ENCODE data around the gene SKAP2. TPM values are rescaled to one million over a fixed set of nuclear protein-coding genes. Genes with fewer than 3 reads are reported as not detected.

Gene SKAP2
- total and polyA plus RNA-seq, 2 donors (not counting 3 experiments of a cell fraction or from before 2014, with no cell fraction given): 4.0 to 27.6 TPM

DNA sequence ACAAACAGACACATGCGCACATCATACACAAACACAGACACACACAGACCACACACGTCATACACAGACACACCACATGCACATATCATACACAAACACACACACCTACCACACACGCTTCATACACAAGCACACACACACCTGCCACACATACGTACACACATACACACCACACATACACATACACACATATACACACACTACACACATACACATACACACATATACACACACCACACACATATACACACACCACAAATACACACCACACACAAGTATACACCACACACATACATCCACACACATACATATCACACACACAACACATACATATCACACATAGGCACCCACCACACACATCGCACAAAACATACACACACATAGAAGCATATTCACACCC, 224.7 kb downstream of the SKAP2 start:
- Histone ChIP-seq H3K9me3 (replicated peaks; ENCODE audit: control insufficient read depth, insufficient read depth, low read length) (no peaks in the 10 kb centered on the region), H3K4me1 (ENCODE audit: control insufficient read depth, extremely low read depth, insufficient read depth, low read length) (no peaks in the 10 kb centered on the region), H2AFZ (ENCODE audit: low read depth, low read length) (no peak overlapping the region), H3K79me2 (ENCODE audit: control insufficient read depth, insufficient read depth, low read length) (no peaks in the 10 kb centered on the region), H4K20me1 (replicated peaks; ENCODE audit: control insufficient read depth, extremely low read depth, insufficient read depth, low read length) (no peaks in the 10 kb centered on the region), H3K36me3 (ENCODE audit: control insufficient read depth in 2 of 2, extremely low read depth in 1 of 2, insufficient read depth in 2 of 2, low read length in 2 of 2) (no peaks in the 10 kb centered on the region), H3K9ac (replicated peaks; ENCODE audit: extremely low read depth, insufficient read depth, low read length) (no peak overlapping the region), H3K4me3 (replicated peaks in 1 of 3; ENCODE audit: insufficient read depth in 1 of 3, low read depth in 1 of 3, low read length in 3 of 3) (no peak overlapping the region), H3K27me3 (ENCODE audit: control insufficient read depth in 2 of 2, insufficient read depth in 2 of 2, low read length in 2 of 2) (no peaks in the 10 kb centered on the region), H3K27ac (ENCODE audit: insufficient read depth, low read depth, low read length) (no peak overlapping the region), H3K4me2 (ENCODE audit: insufficient read depth, low read length) (no peak overlapping the region), H3K9me1 (replicated peaks; ENCODE audit: control insufficient read depth, extremely low read depth, insufficient read depth, low read length) (no peaks in the 10 kb centered on the region)
- CTCF ChIA-PET: no interaction called here
- no peak for FAIRE-seq
- POLR2A ChIA-PET: no interaction called here
- TF ChIP-seq MYC (IDR thresholded peaks at IDR 0.05; ENCODE audit: low read depth, low read length) (no peak), POLR2A (IDR thresholded peaks at IDR 0.05; ENCODE audit: low read depth, low read length) (no peak), FOS (IDR thresholded peaks at IDR 0.05; ENCODE audit: borderline replicate concordance, insufficient read depth, low read length) (no peak), POLR2AphosphoS5 (IDR thresholded peaks at IDR 0.05; ENCODE audit: insufficient read depth, low read depth, low read length) (no peak), EZH2 (IDR thresholded peaks at IDR 0.05; ENCODE audit: borderline replicate concordance, low read depth, low read length, severe bottlenecking) (no peak), JUN (IDR thresholded peaks at IDR 0.05; ENCODE audit: borderline replicate concordance, insufficient read depth, insufficient read length, low read depth) (no peak), GATA2 (IDR thresholded peaks at IDR 0.05; ENCODE audit: insufficient read depth, insufficient read length, low read depth, low read length) (no peak)
- TF ChIP-seq, protein P1, sequence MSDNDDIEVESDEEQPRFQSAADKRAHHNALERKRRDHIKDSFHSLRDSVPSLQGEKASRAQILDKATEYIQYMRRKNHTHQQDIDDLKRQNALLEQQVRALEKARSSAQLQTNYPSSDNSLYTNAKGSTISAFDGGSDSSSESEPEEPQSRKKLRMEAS (IDR thresholded peaks at IDR 0.05; ENCODE audit: insufficient read depth, insufficient read length): no peak
- TF ChIP-seq, protein P2, sequence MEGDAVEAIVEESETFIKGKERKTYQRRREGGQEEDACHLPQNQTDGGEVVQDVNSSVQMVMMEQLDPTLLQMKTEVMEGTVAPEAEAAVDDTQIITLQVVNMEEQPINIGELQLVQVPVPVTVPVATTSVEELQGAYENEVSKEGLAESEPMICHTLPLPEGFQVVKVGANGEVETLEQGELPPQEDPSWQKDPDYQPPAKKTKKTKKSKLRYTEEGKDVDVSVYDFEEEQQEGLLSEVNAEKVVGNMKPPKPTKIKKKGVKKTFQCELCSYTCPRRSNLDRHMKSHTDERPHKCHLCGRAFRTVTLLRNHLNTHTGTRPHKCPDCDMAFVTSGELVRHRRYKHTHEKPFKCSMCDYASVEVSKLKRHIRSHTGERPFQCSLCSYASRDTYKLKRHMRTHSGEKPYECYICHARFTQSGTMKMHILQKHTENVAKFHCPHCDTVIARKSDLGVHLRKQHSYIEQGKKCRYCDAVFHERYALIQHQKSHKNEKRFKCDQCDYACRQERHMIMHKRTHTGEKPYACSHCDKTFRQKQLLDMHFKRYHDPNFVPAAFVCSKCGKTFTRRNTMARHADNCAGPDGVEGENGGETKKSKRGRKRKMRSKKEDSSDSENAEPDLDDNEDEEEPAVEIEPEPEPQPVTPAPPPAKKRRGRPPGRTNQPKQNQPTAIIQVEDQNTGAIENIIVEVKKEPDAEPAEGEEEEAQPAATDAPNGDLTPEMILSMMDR (IDR thresholded peaks at IDR 0.05; ENCODE audit: extremely low read depth in 1 of 2, insufficient read depth in 1 of 2, low read depth in 1 of 2, low read length in 2 of 2): no peak
- BruUV-seq (replicated peaks): no TSS peak
- no peak for DNase-seq (ENCODE audit: low read depth, low spot score)
- intact Hi-C loops (cut with micrococcal nuclease): no loop called here
- dilution Hi-C loops (cut with MboI; ENCODE audit: extremely low pct_ligation_motif_present, low sequenced_read_pairs): no loop called here
